HUES48 (cell line): ENCODE results near the gene ART5.

ENCODE experiments used
- H3K27ac ChIP-seq: one replicate; pipeline ENCODE4 v1.7.0; 2013; ENCODE audit warnings: low read depth, low read length, inconsistent platforms
- H3K27me3 ChIP-seq: 2 replicates; pipeline ENCODE4 v1.6.1; 2013; ENCODE audit warnings: mild to moderate bottlenecking, low read length; ENCODE audit not compliant: control insufficient read depth, insufficient read depth
- H3K36me3 ChIP-seq: 2 replicates; pipeline ENCODE4 v1.6.1; 2013; ENCODE audit warnings: low read length; ENCODE audit not compliant: control insufficient read depth, insufficient read depth
- H3K4me1 ChIP-seq: 2 replicates; pipeline ENCODE4 v1.6.1; 2013; ENCODE audit warnings: mild to moderate bottlenecking, low read length; ENCODE audit not compliant: control insufficient read depth, insufficient read depth
- H3K4me3 ChIP-seq: 2 replicates; pipeline ENCODE4 v1.5.1; 2013; ENCODE audit warnings: mild to moderate bottlenecking, low read depth, low read length
- H3K9ac ChIP-seq: 2 replicates; pipeline ENCODE4 v1.6.1; 2013; ENCODE audit warnings: mild to moderate bottlenecking, low read depth, low read length, moderate library complexity
- H3K9me3 ChIP-seq: 2 replicates; pipeline ENCODE4 v1.6.1; 2013; ENCODE audit warnings: low read length; ENCODE audit not compliant: control insufficient read depth, insufficient read depth

Gene ART5

DNA sequence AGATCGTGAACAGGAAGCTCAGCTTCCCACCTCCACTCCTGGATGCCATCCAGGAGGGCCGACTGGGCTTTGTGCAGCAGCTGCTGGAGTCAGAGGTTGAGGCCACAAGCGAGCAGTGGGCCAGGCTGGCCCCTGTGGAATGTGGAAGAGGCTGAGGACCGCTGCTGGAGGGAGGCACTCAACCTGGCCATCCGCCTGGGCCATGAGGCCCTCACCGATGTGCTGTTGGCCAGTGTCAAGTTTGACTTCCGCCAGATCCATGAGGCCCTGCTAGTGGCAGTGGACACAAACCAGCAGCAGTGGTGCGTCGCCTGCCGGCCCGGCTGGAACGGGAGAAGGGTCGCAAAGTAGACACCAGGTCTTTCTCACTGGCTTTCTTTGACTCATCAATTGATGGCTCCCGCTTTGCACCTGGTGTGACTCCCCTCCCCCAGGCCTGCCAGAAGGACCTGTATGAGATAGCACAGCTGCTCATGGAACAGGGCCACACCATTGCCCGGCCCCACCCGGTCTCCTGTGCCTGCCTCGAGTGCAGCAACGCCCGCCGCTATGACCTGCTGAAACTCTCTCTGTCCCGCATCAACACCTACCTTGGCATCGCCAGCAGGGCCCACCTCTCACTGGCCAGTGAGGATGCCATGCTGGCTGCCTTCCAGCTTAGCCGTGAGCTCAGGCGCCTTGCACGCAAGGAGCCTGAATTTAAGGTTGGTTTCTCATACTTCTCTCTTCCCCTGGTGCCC, 24.9 kb downstream of the ART5 start:
- Histone ChIP-seq H3K9me3 (no peaks in the 10 kb centered on the region), H3K36me3 (no peaks in the 10 kb centered on the region), H3K4me3 (no peak overlapping the region), H3K27me3 (no peaks in the 10 kb centered on the region), H3K9ac (no peak overlapping the region), H3K27ac (no peak overlapping the region), H3K4me1 (no peaks in the 10 kb centered on the region)

DNA sequence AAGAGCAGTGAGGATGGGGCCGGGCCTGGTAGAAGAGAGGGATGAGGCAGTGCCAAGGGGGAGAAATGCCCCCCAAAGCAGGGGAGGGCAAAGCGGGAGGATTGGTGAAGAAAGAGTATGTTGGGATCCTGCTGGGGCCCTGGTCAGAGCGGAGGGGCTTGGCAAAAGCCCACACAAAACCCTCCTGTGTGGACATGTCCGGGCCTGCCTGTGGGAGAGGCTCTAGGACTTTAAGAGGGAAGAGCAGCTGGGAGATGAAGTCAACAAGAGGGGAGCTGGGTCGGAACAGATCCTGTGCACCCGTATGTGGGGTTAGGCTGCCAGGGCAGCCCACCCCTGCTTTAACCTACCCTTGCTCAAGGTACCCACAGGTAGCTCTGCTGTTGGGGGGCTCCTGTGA, 25.8 kb downstream of the ART5 start:
- Histone ChIP-seq H3K36me3 (no peaks in the 10 kb centered on the region), H3K27ac (no peak overlapping the region), H3K4me3 (no peak overlapping the region), H3K9me3 (no peaks in the 10 kb centered on the region), H3K9ac (no peak overlapping the region), H3K4me1 (no peaks in the 10 kb centered on the region), H3K27me3 (no peaks in the 10 kb centered on the region)

DNA sequence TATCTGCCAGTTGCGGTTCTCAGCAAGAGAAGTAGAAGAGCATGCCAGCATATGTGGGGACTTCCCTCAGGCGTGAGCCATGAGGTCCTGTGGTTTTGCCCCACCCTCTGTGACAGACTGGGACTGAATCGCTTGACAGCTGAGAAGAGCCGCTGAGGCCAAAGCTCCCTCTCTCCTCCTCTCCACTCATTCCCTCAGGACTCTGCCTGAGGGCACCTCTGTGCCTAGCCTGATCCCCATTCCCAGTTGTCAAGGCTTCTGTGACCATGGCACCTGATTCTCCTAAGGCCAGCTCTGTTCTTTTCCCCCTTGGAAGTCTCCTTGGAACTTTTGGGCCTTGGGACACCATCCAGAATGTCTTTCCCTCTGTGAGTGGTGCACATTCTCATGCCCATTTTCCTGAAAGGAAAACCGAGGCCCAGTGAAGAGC, 27.0 kb downstream of the ART5 start:
- Histone ChIP-seq H3K9me3 (no peaks in the 10 kb centered on the region), H3K4me1 (no peaks in the 10 kb centered on the region), H3K27me3 (no peaks in the 10 kb centered on the region), H3K36me3 (no peaks in the 10 kb centered on the region), H3K9ac (no peak overlapping the region), H3K4me3 (no peak overlapping the region), H3K27ac (no peak overlapping the region)

DNA sequence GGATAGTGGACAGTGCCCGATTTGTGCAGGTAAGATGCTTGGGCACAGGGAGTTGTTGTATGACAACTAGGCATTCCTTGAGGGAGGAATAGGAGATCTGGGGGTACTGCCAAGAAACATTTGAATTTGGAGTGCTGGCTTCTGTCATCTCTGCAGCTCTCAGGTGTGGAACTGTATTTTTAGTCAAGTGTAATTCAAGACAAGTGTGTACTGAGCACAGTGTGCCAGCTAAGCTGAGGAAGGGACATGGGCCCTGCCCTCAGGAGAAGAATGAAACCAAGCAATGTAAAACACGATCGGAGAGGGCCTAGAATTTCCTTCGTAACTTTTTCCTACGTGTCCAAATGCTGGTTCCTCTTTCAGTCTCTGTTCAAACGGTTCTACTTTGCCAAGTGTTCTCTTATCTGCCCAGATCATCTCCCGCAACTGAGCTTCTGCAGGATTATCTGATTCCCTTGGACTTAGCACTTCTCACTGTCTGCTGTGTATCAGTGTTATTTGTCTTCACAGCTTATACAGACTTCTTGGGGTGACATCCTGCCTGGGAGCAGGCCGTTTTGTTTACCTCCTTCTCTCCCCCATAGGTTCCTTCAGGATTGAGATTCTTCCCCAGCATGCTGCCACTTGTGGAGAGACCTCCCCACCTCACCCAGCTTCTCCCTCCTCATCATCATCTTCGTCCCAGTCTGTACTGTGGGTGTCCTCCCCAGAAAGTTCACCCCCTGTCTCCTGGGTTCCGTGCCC, 27.6 kb downstream of the ART5 start:
- no peaks in the 10 kb centered on the region for H3K36me3 ChIP-seq
- no peak overlapping the region for H3K27ac ChIP-seq
- no peaks in the 10 kb centered on the region for H3K27me3 ChIP-seq
- no peaks in the 10 kb centered on the region for H3K9me3 ChIP-seq
- H3K9ac ChIP-seq, result no peak overlapping the region
- no peaks in the 10 kb centered on the region for H3K4me1 ChIP-seq
- H3K4me3 ChIP-seq, result no peak overlapping the region

DNA sequence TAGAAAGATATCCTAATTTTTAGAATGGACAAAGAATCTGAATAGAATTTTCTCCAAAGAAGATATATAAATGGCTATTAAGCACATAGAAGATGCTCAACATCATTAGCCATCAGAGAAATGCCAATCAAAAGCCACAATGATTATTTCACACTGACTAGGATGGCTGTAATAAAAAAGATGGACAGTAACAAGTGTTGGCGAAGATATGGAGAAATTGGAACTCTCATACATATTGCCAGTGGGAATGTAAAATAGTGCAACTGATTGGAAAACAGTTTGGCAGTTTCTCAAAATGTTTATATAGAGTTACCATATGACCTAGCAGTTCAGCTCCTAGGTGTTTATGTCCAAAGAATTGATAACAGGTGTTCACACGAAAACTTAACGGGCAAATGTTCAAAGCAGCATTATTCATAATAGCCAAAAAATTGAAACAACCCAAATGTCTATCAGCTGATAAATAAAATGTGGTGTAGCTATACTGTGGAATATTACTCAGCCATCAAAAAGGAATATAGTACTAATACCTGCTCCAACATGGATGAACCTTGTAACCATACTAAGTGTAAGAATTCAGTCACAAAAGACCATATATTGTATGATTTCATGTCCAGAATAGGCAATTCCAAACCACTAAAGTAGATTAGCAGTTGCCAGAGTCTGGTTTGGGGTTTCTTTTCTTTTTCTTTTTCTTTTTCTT, 29.7 kb downstream of the ART5 start:
- Histone ChIP-seq H3K4me1 (no peaks in the 10 kb centered on the region), H3K4me3 (no peak overlapping the region), H3K9me3 (no peaks in the 10 kb centered on the region), H3K9ac (no peak overlapping the region), H3K27me3 (no peaks in the 10 kb centered on the region), H3K27ac (no peak overlapping the region), H3K36me3 (no peaks in the 10 kb centered on the region)

DNA sequence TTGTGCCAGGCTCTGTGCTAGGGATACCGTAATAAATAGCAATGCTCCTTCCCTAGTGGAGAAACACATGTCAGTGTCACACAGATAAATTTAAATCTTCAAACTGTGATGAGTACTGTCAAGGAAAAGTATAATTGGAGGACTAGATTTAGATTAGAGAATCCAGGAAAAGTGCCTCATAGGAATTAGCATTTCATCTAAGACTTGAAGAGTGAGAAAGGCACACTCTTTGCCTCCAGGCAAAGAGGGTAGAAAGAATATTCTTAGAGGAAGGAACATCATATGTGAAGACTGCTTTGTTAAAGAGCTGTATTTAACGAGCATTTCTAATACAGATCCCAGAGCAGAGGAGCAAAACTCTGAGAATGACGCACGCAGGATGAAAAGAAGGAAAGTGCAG, 30.9 kb downstream of the ART5 start:
- H3K4me1 ChIP-seq, result no peaks in the 10 kb centered on the region
- no peak overlapping the region for H3K27ac ChIP-seq
- H3K4me3 ChIP-seq, result no peak overlapping the region
- H3K9me3 ChIP-seq, result no peaks in the 10 kb centered on the region
- H3K36me3 ChIP-seq, result no peaks in the 10 kb centered on the region
- H3K9ac ChIP-seq, result no peak overlapping the region
- H3K27me3 ChIP-seq, result no peaks in the 10 kb centered on the region

DNA sequence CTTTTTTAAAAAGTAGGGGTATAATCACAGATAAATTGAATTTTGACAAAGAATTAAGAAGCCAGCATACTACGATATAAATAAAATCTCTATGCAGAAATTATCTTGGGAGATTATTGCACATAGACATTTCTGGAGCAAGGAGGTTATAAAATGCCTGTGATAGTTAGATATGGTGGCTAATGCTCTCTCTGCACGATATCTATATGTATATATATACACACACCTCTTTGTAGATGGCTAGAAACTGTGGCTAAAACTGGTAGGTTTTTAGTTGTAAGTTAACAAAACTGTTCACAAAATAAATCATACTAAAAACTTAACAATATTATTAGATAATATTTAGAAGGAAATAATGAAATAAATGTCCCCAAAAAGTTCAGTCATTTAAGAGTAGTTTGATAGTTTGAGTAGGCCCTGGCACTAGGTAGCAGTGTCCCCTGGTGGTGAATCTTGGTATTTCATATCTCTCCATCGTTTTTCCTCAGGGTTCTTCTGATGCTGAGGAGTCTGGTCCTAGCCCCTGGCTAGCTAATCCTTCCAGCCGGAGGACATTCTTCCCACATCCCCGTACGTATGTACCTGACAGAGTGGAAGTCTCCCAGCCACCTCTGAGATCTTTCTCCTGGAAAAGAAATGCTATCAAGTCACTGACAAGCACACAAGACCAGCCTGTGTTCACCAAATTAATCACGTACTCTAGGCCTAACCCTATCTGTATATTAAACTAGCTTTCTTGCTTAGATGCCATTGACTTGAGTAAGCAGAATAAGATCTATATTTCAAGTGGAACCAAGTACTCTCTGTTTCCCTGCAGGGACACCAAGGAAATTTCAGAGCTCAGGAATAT, 32.2 kb downstream of the ART5 start:
- Histone ChIP-seq H3K9me3 (no peaks in the 10 kb centered on the region), H3K27me3 (no peaks in the 10 kb centered on the region), H3K4me3 (no peak overlapping the region), H3K36me3 (no peaks in the 10 kb centered on the region), H3K27ac (no peak overlapping the region), H3K9ac (no peak overlapping the region), H3K4me1 (no peaks in the 10 kb centered on the region)

DNA sequence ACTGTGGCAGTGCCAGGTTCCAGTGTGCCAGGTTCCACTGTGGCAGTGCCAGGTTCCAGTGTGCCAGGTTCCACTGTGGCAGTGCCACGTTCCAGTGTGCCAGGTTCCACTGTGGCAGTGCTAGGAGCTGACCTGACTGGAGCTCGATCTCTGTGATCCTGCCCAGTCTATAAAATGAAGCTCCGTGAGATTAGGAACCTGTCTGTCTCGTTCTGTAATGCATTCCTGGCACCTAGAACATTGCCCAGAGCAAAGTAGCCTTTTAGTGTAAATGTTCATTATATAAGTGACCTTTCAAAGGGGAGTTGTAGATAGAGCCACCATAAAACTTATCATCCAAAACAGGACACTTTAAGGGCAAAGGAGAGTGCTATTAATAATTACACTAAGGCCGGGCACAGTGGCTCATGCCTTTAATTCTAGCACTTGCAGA, 36.0 kb downstream of the ART5 start:
- Histone ChIP-seq H3K27ac (no peak overlapping the region), H3K27me3 (no peaks in the 10 kb centered on the region), H3K9me3 (no peaks in the 10 kb centered on the region), H3K9ac (no peak overlapping the region), H3K4me3 (no peak overlapping the region), H3K4me1 (no peaks in the 10 kb centered on the region), H3K36me3 (no peaks in the 10 kb centered on the region)

DNA sequence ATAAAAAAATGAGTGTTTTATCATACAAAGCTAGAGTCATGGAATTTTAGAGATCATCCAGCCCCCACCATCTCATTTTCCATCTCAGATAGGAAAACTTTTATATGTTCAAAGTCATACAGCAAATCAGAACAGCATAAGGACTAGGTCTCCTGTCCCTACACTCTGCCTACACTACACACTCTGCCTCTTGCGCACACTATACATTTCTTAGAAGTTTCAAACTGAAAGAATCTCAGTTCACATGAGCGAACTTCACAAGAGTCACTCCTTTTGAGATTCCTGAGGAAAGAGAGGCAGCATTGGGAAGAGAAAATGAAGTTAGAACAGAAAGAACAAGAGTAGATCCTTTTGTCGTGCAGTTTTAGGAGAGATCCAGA, 36.5 kb downstream of the ART5 start:
- no peaks in the 10 kb centered on the region for H3K27me3 ChIP-seq
- H3K4me3 ChIP-seq, result no peak overlapping the region
- no peaks in the 10 kb centered on the region for H3K36me3 ChIP-seq
- H3K9me3 ChIP-seq, result no peaks in the 10 kb centered on the region
- H3K4me1 ChIP-seq, result no peaks in the 10 kb centered on the region
- no peak overlapping the region for H3K9ac ChIP-seq
- no peak overlapping the region for H3K27ac ChIP-seq

DNA sequence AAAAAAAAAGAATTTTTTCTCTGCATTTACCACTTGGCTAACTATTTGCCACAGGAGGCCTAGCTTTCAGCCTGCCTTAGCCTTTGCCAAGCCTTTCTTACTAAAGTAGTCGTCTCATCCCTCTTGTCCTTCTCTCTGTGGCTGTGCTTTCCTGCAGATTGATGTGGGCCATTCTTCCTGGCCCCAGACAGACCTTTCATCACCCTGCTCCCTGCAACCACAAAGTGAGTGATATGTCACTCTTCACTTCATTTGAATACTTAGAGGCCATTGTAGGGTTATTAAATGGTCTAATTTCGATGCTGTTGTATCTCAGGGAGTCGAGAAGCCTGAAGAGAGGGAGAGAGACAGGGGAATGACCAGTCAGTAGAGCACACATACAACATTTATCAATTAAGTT, 37.6 kb downstream of the ART5 start:
- H3K36me3 ChIP-seq, result no peaks in the 10 kb centered on the region
- no peaks in the 10 kb centered on the region for H3K27me3 ChIP-seq
- H3K4me3 ChIP-seq, result no peak overlapping the region
- no peak overlapping the region for H3K9ac ChIP-seq
- H3K4me1 ChIP-seq, result no peaks in the 10 kb centered on the region
- H3K27ac ChIP-seq, result no peak overlapping the region
- no peaks in the 10 kb centered on the region for H3K9me3 ChIP-seq
